Sigmoid colon (tissue), 7 donors: ENCODE data around the gene SPARCL1. TPM values are rescaled to one million over a fixed set of nuclear protein-coding genes. Genes with fewer than 3 reads are reported as not detected.

Experiments
- DNase-seq: peaks from one replicate; pipeline ENCODE4 v3.0.0-alpha.2; 2019
- H3K27ac ChIP-seq, 4 donors: fragments of 200-600 bp; sonication (generic); one replicate each; pipeline ENCODE4 v1.5.1; 2016 to 2019; ENCODE audit warnings: mild to moderate bottlenecking in 1 of 4
- H3K27me3 ChIP-seq, 3 donors: fragments of 200-600 bp; sonication (generic); one replicate each; pipeline ENCODE4 v1.5.1; 2019; ENCODE audit warnings: mild to moderate bottlenecking in 1 of 3
- H3K36me3 ChIP-seq, 4 donors: fragments of 200-600 bp; sonication (generic); one replicate each; pipeline ENCODE4 v1.5.1; 2016 to 2019
- H3K4me1 ChIP-seq, 4 donors: fragments of 200-600 bp; sonication (generic); one replicate each; pipeline ENCODE4 v1.5.1; 2017 to 2019
- H3K4me3 ChIP-seq, 4 donors: fragments of 200-600 bp; sonication (generic); one replicate each; pipeline ENCODE4 v1.5.1; 2017 to 2019; ENCODE audit warnings: mild to moderate bottlenecking in 2 of 4, moderate library complexity in 1 of 4
- H3K9me3 ChIP-seq, 4 donors: fragments of 200-600 bp in 3 of 4; sonication (generic) in 3 of 4; one replicate each; pipeline versions ENCODE4 v1.5.1 to v1.6.1; 2013 to 2019
- CTCF ChIP-seq, 4 experiments: fragments of 450-650 bp in 3 of 4; fragments of 200-600 bp in 1 of 4; IDR thresholded peaks; one replicate each; pipeline ENCODE4 v1.5.1; 2016 to 2019; ENCODE audit warnings: antibody characterized with exemption in 4 of 4, mild to moderate bottlenecking in 3 of 4, moderate library complexity in 2 of 4
- EP300 ChIP-seq, 4 donors: sonication (generic); formaldehyde crosslinking; IDR thresholded peaks; one replicate each; pipeline ENCODE4 v1.6.1; 2017; ENCODE audit warnings: antibody characterized with exemption in 4 of 4
- POLR2A ChIP-seq, 2 donors: fragments of 450-650 bp; IDR thresholded peaks; one replicate each; pipeline ENCODE4 v1.6.1; 2016; ENCODE audit warnings: antibody characterized with exemption in 2 of 2, mild to moderate bottlenecking in 2 of 2, moderate library complexity in 2 of 2
- POLR2AphosphoS5 ChIP-seq, 4 donors: sonication (generic); formaldehyde crosslinking; IDR thresholded peaks; one replicate each; pipeline ENCODE4 v1.6.1; 2017; ENCODE audit warnings: antibody characterized with exemption in 4 of 4
- WGBS, 2 donors: extraction: QIAGEN DNeasy Blood & Tissue Kit; methylation state at CpG; one replicate each; pipeline ENCODE4 v1.1.7; 2013; 5-methylcytosine and 5-hydroxymethylcytosine counted together
- intact Hi-C: fragments of 100-400 bp; cut with DNase I; formaldehyde crosslinking; loops from one replicate; pipeline ENCODE4 v1.15.1; 2023
- polyA plus RNA-seq, 3 donors: library from polyadenylated mRNA; stranded (reverse); fragments of 200-250 nt; gene quantifications; one replicate each; pipeline ENCODE4 v1.2.3, GENCODE V29; 2013
- total RNA-seq, 4 donors: library from RNA; depleted of rRNA; stranded (reverse); fragments of >200 nt; gene quantifications; one replicate each; pipeline ENCODE4 v1.1.0, GENCODE V29; 2016
- donor health status: healthy with polysubstance abuse.
- donor health status: Bipolar disorder and iron deficiency.
- donor health status: healthy.

SPARCL1 gene
- total and polyA plus RNA-seq, 7 donors, result 10.4 to 1,386 (median 1,005) TPM

GRCh38 chr4:87430038-87430437 is 99.1 kb downstream of the SPARCL1 start:
- no peak for DNase-seq
- 95 to 97% methylated on average over 2 of the region's 2 CpGs for WGBS, 2 donors
- TF ChIP-seq EP300 (IDR thresholded peaks at IDR 0.05), result no peak
- TF ChIP-seq POLR2AphosphoS5 (IDR thresholded peaks at IDR 0.05), result no peak
- no peak for TF ChIP-seq POLR2A (IDR thresholded peaks at IDR 0.05)
- no peak for TF ChIP-seq CTCF (IDR thresholded peaks at IDR 0.05)
- intact Hi-C loops, result no loop called here
- Histone ChIP-seq H3K4me1 (peaks cover 0 to 13% (median 7%) of the 10 kb centered on the region in 4 donors), H3K36me3 (no peaks in the 10 kb centered on the region), H3K4me3 (no peak overlapping the region), H3K9me3 (no peaks in the 10 kb centered on the region), H3K27me3 (no peaks in the 10 kb centered on the region), H3K27ac (no peak overlapping the region)

GRCh38 chr4:87428979-87429378 is 100.2 kb downstream of the SPARCL1 start:
- Histone ChIP-seq H3K9me3 (no peaks in the 10 kb centered on the region), H3K36me3 (no peaks in the 10 kb centered on the region), H3K27me3 (no peaks in the 10 kb centered on the region), H3K4me3 (no peak overlapping the region), H3K27ac (no peak overlapping the region), H3K4me1 (peaks cover 0 to 17% (median 16%) of the 10 kb centered on the region in 4 donors)
- TF ChIP-seq CTCF (IDR thresholded peaks at IDR 0.05), result no peak
- TF ChIP-seq EP300 (IDR thresholded peaks at IDR 0.05), result no peak
- TF ChIP-seq POLR2A (IDR thresholded peaks at IDR 0.05), result no peak
- no peak for TF ChIP-seq POLR2AphosphoS5 (IDR thresholded peaks at IDR 0.05)
- DNase-seq, result no peak
- intact Hi-C loops, result loop anchor here (10.0 kb wide), 1 partner anchor 54 kb away; no protein-coding TSS in a partner anchor
- 91 to 97% methylated on average over 6 of the region's 6 CpGs for WGBS, 2 donors

- H3K36me3 ChIP-seq, result no peaks in the 10 kb centered on the region
- no peak for DNase-seq
- H3K27ac ChIP-seq, result no peak overlapping the region
- no peaks in the 10 kb centered on the region for H3K9me3 ChIP-seq
- H3K4me3 ChIP-seq, result no peak overlapping the region
- TF ChIP-seq EP300 (IDR thresholded peaks at IDR 0.05) (no peak), CTCF (IDR thresholded peaks at IDR 0.05) (no peak), POLR2AphosphoS5 (IDR thresholded peaks at IDR 0.05) (no peak), POLR2A (IDR thresholded peaks at IDR 0.05) (no peak)
- H3K4me1 ChIP-seq, result peaks cover 0 to 26% (median 23%) of the 10 kb centered on the region in 4 donors
- 4 to 48% methylated on average over 1 of the region's 1 CpG for WGBS, 2 donors
- no peaks in the 10 kb centered on the region for H3K27me3 ChIP-seq
- intact Hi-C loops, result loop anchor here (10.0 kb wide), 1 partner anchor 53 kb away; no protein-coding TSS in a partner anchor
Observed at GRCh38 chr4:87427518-87427868, 101.7 kb downstream of the SPARCL1 start.

GRCh38 chr4:87426865-87427517 is 102.2 kb downstream of the SPARCL1 start:
- Histone ChIP-seq H3K4me3 (no peak overlapping the region), H3K27ac (no peak overlapping the region), H3K36me3 (no peaks in the 10 kb centered on the region), H3K27me3 (no peaks in the 10 kb centered on the region), H3K4me1 (peaks cover 0 to 24% (median 23%) of the 10 kb centered on the region in 4 donors), H3K9me3 (no peaks in the 10 kb centered on the region)
- intact Hi-C loops, result loop anchor here (10.0 kb wide), 1 partner anchor 52 kb away; no protein-coding TSS in a partner anchor
- TF ChIP-seq CTCF (IDR thresholded peaks at IDR 0.05), result no peak
- no peak for TF ChIP-seq POLR2AphosphoS5 (IDR thresholded peaks at IDR 0.05)
- TF ChIP-seq POLR2A (IDR thresholded peaks at IDR 0.05), result no peak
- no peak for TF ChIP-seq EP300 (IDR thresholded peaks at IDR 0.05)
- DNase-seq, result no peak
- WGBS, 2 donors, result 73 to 94% methylated on average over 3 of the region's 3 CpGs
